ENCODE results near the gene KREMEN1. TPM values are rescaled to one million over a fixed set of nuclear protein-coding genes. Genes with fewer than 3 reads are reported as not detected.

KREMEN1 gene
- total RNA-seq, 1 donor from 2014 or later, result 7.1 TPM

DNA sequence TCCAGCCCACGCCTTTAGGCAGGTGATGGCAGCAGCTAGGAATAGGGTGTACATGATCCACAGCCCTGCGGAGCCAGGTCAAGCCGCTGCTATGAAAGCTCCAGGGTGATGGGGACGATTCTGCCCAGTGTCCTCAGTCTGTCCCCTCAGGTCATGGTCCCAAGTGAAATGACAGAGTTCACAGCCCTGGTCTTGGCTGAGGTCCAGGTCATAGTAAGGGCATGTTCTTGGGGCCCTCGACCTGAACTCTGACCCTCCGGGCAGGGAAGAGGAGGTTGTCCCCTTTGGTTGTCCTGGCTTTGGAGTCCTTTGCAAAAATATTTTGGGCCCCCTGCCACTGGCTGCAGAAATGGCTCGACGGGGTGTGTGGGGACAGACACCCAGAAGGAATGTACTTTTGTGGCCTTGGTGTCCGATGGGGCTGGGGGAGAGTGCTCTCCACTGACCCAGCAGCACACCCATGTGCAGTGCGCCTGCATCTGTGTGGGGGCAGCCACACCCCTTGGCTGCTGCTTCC, 18.5 kb upstream of the KREMEN1 start:
- H3K4me3 ChIP-seq (ENCODE audit: low read depth, low read length), result no peak overlapping the region
- H3K36me3 ChIP-seq (ENCODE audit: control insufficient read depth, insufficient read depth, low read length), result peaks cover 1% of the 10 kb centered on the region
- H3K27me3 ChIP-seq (ENCODE audit: control insufficient read depth, insufficient read depth, low read length), result no peaks in the 10 kb centered on the region
- DNase-seq (ENCODE audit: low read depth), result no peak
- TF ChIP-seq, protein P1, sequence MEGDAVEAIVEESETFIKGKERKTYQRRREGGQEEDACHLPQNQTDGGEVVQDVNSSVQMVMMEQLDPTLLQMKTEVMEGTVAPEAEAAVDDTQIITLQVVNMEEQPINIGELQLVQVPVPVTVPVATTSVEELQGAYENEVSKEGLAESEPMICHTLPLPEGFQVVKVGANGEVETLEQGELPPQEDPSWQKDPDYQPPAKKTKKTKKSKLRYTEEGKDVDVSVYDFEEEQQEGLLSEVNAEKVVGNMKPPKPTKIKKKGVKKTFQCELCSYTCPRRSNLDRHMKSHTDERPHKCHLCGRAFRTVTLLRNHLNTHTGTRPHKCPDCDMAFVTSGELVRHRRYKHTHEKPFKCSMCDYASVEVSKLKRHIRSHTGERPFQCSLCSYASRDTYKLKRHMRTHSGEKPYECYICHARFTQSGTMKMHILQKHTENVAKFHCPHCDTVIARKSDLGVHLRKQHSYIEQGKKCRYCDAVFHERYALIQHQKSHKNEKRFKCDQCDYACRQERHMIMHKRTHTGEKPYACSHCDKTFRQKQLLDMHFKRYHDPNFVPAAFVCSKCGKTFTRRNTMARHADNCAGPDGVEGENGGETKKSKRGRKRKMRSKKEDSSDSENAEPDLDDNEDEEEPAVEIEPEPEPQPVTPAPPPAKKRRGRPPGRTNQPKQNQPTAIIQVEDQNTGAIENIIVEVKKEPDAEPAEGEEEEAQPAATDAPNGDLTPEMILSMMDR (IDR thresholded peaks at IDR 0.05; ENCODE audit: insufficient read depth, low read length, poor library complexity, severe bottlenecking), result no peak

DNA sequence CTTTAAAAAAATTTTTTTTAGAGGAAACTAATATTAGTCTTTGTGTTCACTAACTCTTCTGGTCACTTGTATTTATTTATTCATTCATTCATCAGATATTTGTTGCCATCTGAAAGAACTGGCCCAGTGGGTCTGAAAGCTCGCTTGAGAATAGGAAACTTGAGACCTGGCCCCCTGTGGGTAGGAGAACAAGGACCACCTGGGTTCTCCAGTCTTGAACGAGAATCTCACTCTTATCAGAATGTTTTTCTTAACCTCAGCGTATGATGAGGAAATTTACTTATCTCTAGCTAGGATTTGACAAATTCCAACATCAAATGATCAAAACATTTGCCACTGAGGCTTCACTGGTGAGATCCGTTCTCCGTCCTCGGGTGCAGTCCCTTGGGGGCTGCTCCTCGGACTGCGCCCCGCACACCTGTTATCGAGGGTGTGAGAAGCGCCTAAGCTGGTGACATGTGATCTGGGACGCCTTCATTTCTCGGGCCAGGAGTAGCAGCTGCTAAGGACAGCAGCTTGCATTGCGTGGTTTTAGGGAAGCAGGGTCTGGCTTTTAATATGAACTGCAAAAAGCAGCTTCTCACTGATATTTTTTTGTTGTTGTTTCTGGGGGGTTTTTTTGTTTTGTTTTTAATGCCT, 17.5 kb upstream of the KREMEN1 start:
- Histone ChIP-seq H3K4me3 (ENCODE audit: low read depth, low read length) (no peak overlapping the region), H3K36me3 (ENCODE audit: control insufficient read depth, insufficient read depth, low read length) (no peaks in the 10 kb centered on the region), H3K27me3 (ENCODE audit: control insufficient read depth, insufficient read depth, low read length) (no peaks in the 10 kb centered on the region)
- TF ChIP-seq, protein P1 (IDR thresholded peaks at IDR 0.05; ENCODE audit: insufficient read depth, low read length, poor library complexity, severe bottlenecking), result no peak
- DNase-seq (ENCODE audit: low read depth), result no peak

DNA sequence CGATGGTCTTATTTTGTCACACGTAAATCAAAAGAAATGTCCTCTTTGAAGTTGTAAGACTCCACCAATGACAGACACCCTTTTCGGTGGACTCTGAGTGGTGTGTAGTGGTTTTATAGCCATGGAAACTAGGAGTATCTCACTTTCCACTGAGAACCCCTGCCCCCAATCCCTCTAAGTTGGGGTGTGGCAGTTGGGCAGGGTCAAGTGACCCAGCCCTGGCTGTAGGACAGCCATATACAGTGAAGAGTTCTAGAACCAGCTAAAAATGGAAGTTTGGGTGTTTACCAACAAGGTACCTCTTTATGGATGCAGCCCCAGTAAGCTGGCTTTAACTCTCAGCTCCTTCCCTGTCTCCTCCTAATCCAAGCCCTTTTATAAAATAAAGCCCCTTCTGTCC, 16.4 kb upstream of the KREMEN1 start:
- no peak overlapping the region for H3K4me3 ChIP-seq (ENCODE audit: low read depth, low read length)
- no peak for DNase-seq (ENCODE audit: low read depth)
- TF ChIP-seq, protein P1 (IDR thresholded peaks at IDR 0.05; ENCODE audit: insufficient read depth, low read length, poor library complexity, severe bottlenecking), result no peak
- no peaks in the 10 kb centered on the region for H3K27me3 ChIP-seq (ENCODE audit: control insufficient read depth, insufficient read depth, low read length)
- H3K36me3 ChIP-seq (ENCODE audit: control insufficient read depth, insufficient read depth, low read length), result no peaks in the 10 kb centered on the region

DNA sequence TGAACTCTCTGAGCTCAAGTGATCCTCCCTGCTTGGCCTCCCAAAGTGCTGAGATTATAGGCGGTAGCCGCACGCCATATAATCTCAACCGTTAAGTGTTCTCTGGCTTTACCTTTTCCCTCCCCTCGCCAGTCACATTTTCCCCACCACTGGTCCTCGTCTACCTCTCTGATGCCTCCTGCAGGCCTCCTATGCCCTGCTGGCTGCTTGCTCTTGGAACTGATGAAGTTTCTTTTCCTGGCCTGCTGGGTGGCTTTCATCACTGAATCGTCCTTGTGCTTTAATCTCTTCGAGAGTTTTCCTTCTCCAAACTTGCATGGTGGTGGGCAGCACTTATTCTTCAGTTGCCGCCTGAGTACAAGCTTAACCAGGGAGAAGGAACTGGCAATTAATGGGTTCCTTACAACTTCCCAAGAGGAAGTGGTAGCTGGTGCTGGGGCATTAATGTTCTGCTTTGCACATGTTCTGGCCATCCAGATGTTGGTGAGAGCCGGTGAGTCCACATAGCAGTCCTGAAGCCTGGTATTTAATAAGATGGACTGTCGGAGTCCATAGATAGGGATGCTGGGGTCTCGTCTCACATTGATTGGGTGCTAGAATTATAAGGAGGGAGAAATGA, 12.5 kb upstream of the KREMEN1 start:
- H3K36me3 ChIP-seq (ENCODE audit: control insufficient read depth, insufficient read depth, low read length), result no peaks in the 10 kb centered on the region
- H3K27me3 ChIP-seq (ENCODE audit: control insufficient read depth, insufficient read depth, low read length), result no peaks in the 10 kb centered on the region
- TF ChIP-seq, protein P1 (IDR thresholded peaks at IDR 0.05; ENCODE audit: insufficient read depth, low read length, poor library complexity, severe bottlenecking), result no peak
- H3K4me3 ChIP-seq (ENCODE audit: low read depth, low read length), result no peak overlapping the region
- DNase-seq (ENCODE audit: low read depth), result no peak

DNA sequence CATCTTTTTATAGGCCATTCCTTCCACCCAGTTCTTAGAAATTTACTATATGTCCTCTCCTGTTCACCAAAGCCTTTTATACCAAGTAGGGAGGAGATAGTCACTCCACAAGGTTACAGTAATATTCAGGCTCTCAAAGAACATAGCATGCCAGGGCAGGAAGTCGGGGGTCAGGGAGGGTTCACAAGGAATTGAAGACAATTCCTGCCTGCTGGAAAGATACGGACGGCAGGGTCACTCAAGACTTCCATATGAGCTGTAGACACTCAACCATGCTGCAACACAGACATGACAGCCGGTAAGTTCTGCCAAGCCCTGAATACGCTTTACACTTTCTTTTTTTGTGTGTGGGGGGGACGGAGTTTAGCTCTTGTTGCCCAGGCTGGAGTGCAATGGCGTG, 11.9 kb upstream of the KREMEN1 start:
- H3K36me3 ChIP-seq (ENCODE audit: control insufficient read depth, insufficient read depth, low read length), result no peaks in the 10 kb centered on the region
- H3K27me3 ChIP-seq (ENCODE audit: control insufficient read depth, insufficient read depth, low read length), result no peaks in the 10 kb centered on the region
- no peak overlapping the region for H3K4me3 ChIP-seq (ENCODE audit: low read depth, low read length)
- TF ChIP-seq, protein P1 (IDR thresholded peaks at IDR 0.05; ENCODE audit: insufficient read depth, low read length, poor library complexity, severe bottlenecking), result no peak
- DNase-seq (ENCODE audit: low read depth), result no peak

Measured in kidney epithelial cell (primary cell).